Uterus (tissue), 2 donors: Measurements from ENCODE around the gene IFNL4.

Experiments
- POLR2A ChIP-seq, 2 donors: fragments of 450-650 bp; IDR thresholded peaks; one replicate each; pipeline ENCODE4 v1.6.1; 2016; ENCODE audit warnings: antibody characterized with exemption in 2 of 2, mild to moderate bottlenecking in 1 of 2, moderate library complexity in 1 of 2
- TF ChIP-seq, protein P1 (sequence below), 4 experiments: fragments of 200-600 bp in 2 of 4; fragments of 450-650 bp in 2 of 4; sonication (generic) in 2 of 4; IDR thresholded peaks; one replicate each; pipeline ENCODE4 v1.5.1; 2016 to 2019; ENCODE audit warnings: antibody characterized with exemption in 4 of 4, mild to moderate bottlenecking in 2 of 4, moderate library complexity in 1 of 4

DNA sequence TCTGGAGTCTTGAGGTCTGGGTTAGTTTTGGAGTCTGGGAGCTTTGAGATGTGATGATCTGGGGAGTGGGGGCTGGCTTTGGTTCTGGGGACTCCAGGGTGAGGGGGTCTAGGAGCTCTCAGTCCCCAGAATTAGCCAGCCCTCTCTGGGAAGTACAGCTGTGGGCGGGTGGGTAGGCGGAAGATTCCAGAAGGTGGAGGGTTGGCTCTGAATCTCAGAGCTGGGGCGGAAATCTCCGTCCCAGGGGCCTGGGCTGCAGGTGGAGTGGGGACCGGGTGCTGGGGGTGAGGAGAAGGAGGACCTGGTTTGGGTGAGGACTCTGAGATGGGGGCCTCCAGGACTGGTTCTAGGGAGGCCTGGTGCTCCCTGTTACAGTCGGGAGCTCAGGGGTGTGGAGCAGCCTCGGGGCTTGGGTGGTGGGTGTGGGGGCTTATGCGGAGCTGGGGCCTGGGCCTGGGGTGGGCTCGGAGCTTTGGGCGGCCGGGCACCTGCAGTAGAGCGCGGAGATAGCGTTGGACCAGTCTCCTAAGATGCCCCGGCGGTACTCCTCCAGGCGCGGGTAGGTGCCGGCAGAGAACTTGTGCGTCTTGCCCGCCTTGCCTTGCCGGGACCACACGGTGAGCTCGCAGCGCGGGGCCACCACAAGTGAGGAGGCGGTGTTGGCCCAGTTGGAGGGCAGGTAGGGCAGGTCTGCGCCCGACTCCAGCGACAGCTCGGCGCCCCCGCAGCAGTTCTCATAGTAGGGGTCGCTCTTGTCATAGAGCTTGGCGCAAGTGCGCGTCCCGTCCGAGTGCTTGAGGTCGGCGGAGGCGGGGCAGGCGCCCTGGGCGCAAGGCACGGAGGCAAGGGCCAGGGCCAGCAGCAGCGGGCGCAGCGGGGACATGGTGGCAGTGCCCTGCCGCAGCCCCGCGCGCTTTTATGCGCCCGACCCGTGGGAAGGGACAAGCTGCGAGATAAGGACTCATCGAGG, 45.0 kb downstream of the IFNL4 start, which contains the start of gene SYCN:
- TF ChIP-seq, protein P1, sequence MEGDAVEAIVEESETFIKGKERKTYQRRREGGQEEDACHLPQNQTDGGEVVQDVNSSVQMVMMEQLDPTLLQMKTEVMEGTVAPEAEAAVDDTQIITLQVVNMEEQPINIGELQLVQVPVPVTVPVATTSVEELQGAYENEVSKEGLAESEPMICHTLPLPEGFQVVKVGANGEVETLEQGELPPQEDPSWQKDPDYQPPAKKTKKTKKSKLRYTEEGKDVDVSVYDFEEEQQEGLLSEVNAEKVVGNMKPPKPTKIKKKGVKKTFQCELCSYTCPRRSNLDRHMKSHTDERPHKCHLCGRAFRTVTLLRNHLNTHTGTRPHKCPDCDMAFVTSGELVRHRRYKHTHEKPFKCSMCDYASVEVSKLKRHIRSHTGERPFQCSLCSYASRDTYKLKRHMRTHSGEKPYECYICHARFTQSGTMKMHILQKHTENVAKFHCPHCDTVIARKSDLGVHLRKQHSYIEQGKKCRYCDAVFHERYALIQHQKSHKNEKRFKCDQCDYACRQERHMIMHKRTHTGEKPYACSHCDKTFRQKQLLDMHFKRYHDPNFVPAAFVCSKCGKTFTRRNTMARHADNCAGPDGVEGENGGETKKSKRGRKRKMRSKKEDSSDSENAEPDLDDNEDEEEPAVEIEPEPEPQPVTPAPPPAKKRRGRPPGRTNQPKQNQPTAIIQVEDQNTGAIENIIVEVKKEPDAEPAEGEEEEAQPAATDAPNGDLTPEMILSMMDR (IDR thresholded peaks at IDR 0.05): no peak
- no peak for TF ChIP-seq POLR2A (IDR thresholded peaks at IDR 0.05)
